Ishikawa (cell line): ENCODE data around the gene PKD1.

Source experiments
- CEBPB ChIP-seq: IDR thresholded peaks from 2 replicates; pipeline ENCODE4 v1.6.1; 2012
- CREB1 ChIP-seq: IDR thresholded peaks from 2 replicates; pipeline ENCODE4 v1.6.1; 2012; ENCODE audit warnings: low read depth
- EGR1 ChIP-seq: IDR thresholded peaks from 2 replicates; pipeline ENCODE4 v1.6.1; 2012
- EP300 ChIP-seq: IDR thresholded peaks from 2 replicates; pipeline ENCODE4 v1.6.1; 2012; ENCODE audit warnings: borderline replicate concordance
- FOXM1 ChIP-seq: IDR thresholded peaks from 2 replicates; pipeline ENCODE4 v1.6.1; 2012; ENCODE audit warnings: low read depth, borderline replicate concordance
- MAX ChIP-seq: IDR thresholded peaks from 2 replicates; pipeline ENCODE4 v1.6.1; 2012
- NFIC ChIP-seq: IDR thresholded peaks from 2 replicates; pipeline ENCODE4 v1.6.1; 2012
- RAD21 ChIP-seq: IDR thresholded peaks from 2 replicates; pipeline ENCODE4 v1.6.1; 2012; ENCODE audit warnings: low read depth
- REST ChIP-seq: IDR thresholded peaks from 2 replicates; pipeline ENCODE4 v1.6.1; 2012; ENCODE audit warnings: low read depth, mild to moderate bottlenecking
- TAF1 ChIP-seq: IDR thresholded peaks from 2 replicates; pipeline ENCODE4 v1.6.1; 2012; ENCODE audit warnings: low read depth, mild to moderate bottlenecking
- TCF12 ChIP-seq: IDR thresholded peaks from 2 replicates; pipeline ENCODE4 v1.6.1; 2012; ENCODE audit warnings: low read depth
- TEAD4 ChIP-seq: IDR thresholded peaks from 2 replicates; pipeline ENCODE4 v1.6.1; 2012
- USF1 ChIP-seq: IDR thresholded peaks from 2 replicates; pipeline ENCODE4 v1.6.1; 2012
- YY1 ChIP-seq: IDR thresholded peaks from 2 replicates; pipeline ENCODE4 v1.6.1; 2012; ENCODE audit warnings: low read depth
- ZBTB7A ChIP-seq: IDR thresholded peaks from 2 replicates; pipeline ENCODE4 v1.6.1; 2012; ENCODE audit warnings: low read depth

PKD1 gene

GRCh38 chr16:2039274-2040031, 96.2 kb downstream of the PKD1 start:
- TF ChIP-seq NFIC (no peak), CEBPB (no peak), MAX (no peak), REST (no peak), EGR1 (no peak), ZBTB7A (no peak), TCF12 (no peak), TEAD4 (no peak), USF1 (no peak), YY1 (no peak), FOXM1 (no peak), CREB1 (no peak), TAF1 (no peak), EP300 (no peak), RAD21 (no peak)
